PC-9 (cell line): ENCODE measurements around the gene EPS15. TPM values are rescaled to one million over a fixed set of nuclear protein-coding genes. Genes with fewer than 3 reads are reported as not detected.

Experiments
- BruUV-seq: library from RNA; stranded (reverse); fragments of 400-500 nt; replicated peaks from 2 replicates; lab custom pipeline; 2021; lab: Mats Ljungman, UMichigan
- CTCF ChIA-PET: fragments of 300-600 bp; sonication (Branson Sonifier 250); formaldehyde crosslinking; loops from one replicate; lab custom pipeline; 2022; ENCODE audit warnings: antibody characterized with exemption; lab: Charles Lee
- POLR2A ChIA-PET: fragments of 300-600 bp; sonication (Branson Sonifier 250); formaldehyde crosslinking; loops from one replicate; lab custom pipeline; 2022; ENCODE audit warnings: antibody characterized with exemption; ENCODE audit not compliant: unreplicated experiment; lab: Charles Lee
- DNase-seq, 2 experiments: peaks; one replicate each; pipeline versions ENCODE4 v3.0.0 to v3.0.0-alpha.2; 2015 to 2022; ENCODE audit warnings: mixed read lengths in 1 of 2
- H2AFZ ChIP-seq: fragments of 200-600 bp; sonication (generic); 2 replicates; pipeline ENCODE4 v1.8.1; 2017; ENCODE audit warnings: antibody characterized with exemption
- H3F3A ChIP-seq: fragments of 200-600 bp; sonication (generic); 2 replicates; pipeline ENCODE4 v1.8.1; 2017; ENCODE audit warnings: antibody characterized with exemption, mild to moderate bottlenecking, low read depth; ENCODE audit not compliant: insufficient read depth
- H3K27ac ChIP-seq: fragments of 200-600 bp; sonication (generic); 2 replicates; pipeline ENCODE4 v1.6.1; 2016; ENCODE audit warnings: mixed run types
- H3K27me3 ChIP-seq: fragments of 200-600 bp; sonication (generic); 2 replicates; pipeline ENCODE4 v1.6.1; 2016; ENCODE audit warnings: low read depth, mixed run types; ENCODE audit not compliant: insufficient read depth
- H3K36me3 ChIP-seq: fragments of 200-600 bp; sonication (generic); 2 replicates; pipeline ENCODE4 v1.6.1; 2016; ENCODE audit warnings: low read depth, mixed run types
- H3K4me1 ChIP-seq: fragments of 200-600 bp; sonication (generic); replicated peaks from 2 replicates; pipeline ENCODE4 v1.6.1; 2016; ENCODE audit warnings: mixed run types; ENCODE audit not compliant: insufficient read depth
- H3K4me2 ChIP-seq: fragments of 200-600 bp; sonication (generic); 2 replicates; pipeline ENCODE4 v1.6.1; 2017; ENCODE audit warnings: mixed run types
- H3K4me3 ChIP-seq: fragments of 200-600 bp; sonication (generic); 2 replicates; pipeline ENCODE4 v1.6.1; 2016; ENCODE audit warnings: mixed run types
- H3K79me2 ChIP-seq: fragments of 200-600 bp; sonication (generic); 2 replicates; pipeline ENCODE4 v1.6.1; 2017; ENCODE audit warnings: low read depth, mixed run types
- H3K9me2 ChIP-seq: fragments of 200-600 bp; sonication (generic); 2 replicates; pipeline ENCODE4 v1.8.1; 2017; ENCODE audit warnings: mild to moderate bottlenecking; ENCODE audit not compliant: insufficient read depth
- H3K9me3 ChIP-seq: fragments of 200-600 bp; sonication (generic); 2 replicates; pipeline ENCODE4 v1.8.1; 2016; ENCODE audit warnings: low read depth; ENCODE audit not compliant: insufficient read depth
- H4K20me1 ChIP-seq: fragments of 200-600 bp; sonication (generic); 2 replicates; pipeline ENCODE4 v1.8.1; 2017; ENCODE audit not compliant: insufficient read depth
- EZH2 ChIP-seq: fragments of 200-600 bp; sonication (generic); IDR thresholded peaks from 2 replicates; pipeline ENCODE4 v1.8.0; 2017; ENCODE audit warnings: antibody characterized with exemption, low read depth
- intact Hi-C: fragments of 100-400 bp; cut with micrococcal nuclease; formaldehyde crosslinking; loops from one replicate; pipeline ENCODE4 v1.10.0; 2022; ENCODE audit not compliant: unreplicated experiment
- total RNA-seq: library from RNA; stranded (reverse); gene quantifications from 2 replicates; pipeline ENCODE4 v1.2.3, GENCODE V29; 2021
- TF ChIP-seq, protein P1 (sequence below): fragments of 200-600 bp; sonication (generic); conservative IDR thresholded peaks from 2 replicates; pipeline ENCODE4 v1.6.1; 2017; ENCODE audit warnings: mixed run types, antibody characterized with exemption, mild to moderate bottlenecking, moderate library complexity

Gene EPS15
- total RNA-seq, 1 experiment from 2014 or later = 60.1 TPM

- no peak for DNase-seq
- ChIA-PET POLR2A (no interaction called here), CTCF (interaction anchor here (0.6 to 0.8 kb wide), 4 partner anchors 11 to 191 kb away, joined by 3 to 10 read pairs (median 4); no protein-coding TSS in a partner anchor)
- Histone ChIP-seq H3K4me2 (no peak overlapping the region), H3K4me1 (peaks cover 46% of the 10 kb centered on the region), H3K79me2 (no peaks in the 10 kb centered on the region), H3K36me3 (no peaks in the 10 kb centered on the region), H4K20me1 (no peaks in the 10 kb centered on the region), H3K4me3 (no peak overlapping the region), H2AFZ (no peak overlapping the region), H3K9me3 (no peaks in the 10 kb centered on the region), H3K27ac (no peak overlapping the region), H3F3A (peaks cover 23% of the 10 kb centered on the region), H3K9me2 (no peaks in the 10 kb centered on the region), H3K27me3 (no peaks in the 10 kb centered on the region)
- no TSS peak for BruUV-seq
- TF ChIP-seq, protein P1, sequence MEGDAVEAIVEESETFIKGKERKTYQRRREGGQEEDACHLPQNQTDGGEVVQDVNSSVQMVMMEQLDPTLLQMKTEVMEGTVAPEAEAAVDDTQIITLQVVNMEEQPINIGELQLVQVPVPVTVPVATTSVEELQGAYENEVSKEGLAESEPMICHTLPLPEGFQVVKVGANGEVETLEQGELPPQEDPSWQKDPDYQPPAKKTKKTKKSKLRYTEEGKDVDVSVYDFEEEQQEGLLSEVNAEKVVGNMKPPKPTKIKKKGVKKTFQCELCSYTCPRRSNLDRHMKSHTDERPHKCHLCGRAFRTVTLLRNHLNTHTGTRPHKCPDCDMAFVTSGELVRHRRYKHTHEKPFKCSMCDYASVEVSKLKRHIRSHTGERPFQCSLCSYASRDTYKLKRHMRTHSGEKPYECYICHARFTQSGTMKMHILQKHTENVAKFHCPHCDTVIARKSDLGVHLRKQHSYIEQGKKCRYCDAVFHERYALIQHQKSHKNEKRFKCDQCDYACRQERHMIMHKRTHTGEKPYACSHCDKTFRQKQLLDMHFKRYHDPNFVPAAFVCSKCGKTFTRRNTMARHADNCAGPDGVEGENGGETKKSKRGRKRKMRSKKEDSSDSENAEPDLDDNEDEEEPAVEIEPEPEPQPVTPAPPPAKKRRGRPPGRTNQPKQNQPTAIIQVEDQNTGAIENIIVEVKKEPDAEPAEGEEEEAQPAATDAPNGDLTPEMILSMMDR = no peak
- no peak for TF ChIP-seq EZH2
- intact Hi-C loops = no loop called here
Observed at GRCh38 chr1:51552929-51553807, 34.1 kb upstream of the EPS15 start.

DNA sequence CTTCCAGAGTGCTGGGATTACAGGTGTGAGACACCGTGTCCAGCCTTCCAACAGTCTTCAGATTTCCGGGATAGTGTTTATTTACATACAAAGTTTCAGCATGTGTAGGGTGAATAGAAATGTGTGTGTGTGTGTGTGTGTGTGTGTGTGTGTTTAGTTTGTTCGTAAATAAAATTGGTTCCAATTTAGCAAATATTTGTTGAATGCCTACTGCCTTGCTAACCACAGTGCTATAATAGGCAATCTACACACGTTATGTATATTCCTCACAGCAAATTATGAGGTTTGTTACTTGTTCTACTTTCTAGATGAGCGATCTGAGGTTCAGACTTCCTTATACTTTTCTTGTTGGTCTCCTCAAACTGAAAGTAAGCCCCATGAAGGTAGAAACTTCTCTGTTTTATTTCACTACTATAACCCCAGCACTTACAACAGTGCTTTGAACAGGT lies 32.8 kb upstream of the EPS15 start:
- no TSS peak for BruUV-seq
- Histone ChIP-seq H2AFZ (no peak overlapping the region), H3K4me1 (peaks cover 35% of the 10 kb centered on the region), H3K4me2 (no peak overlapping the region), H3K27me3 (no peaks in the 10 kb centered on the region), H3K4me3 (no peak overlapping the region), H3K36me3 (no peaks in the 10 kb centered on the region), H3F3A (peaks cover 10% of the 10 kb centered on the region), H3K79me2 (no peaks in the 10 kb centered on the region), H3K27ac (no peak overlapping the region), H3K9me2 (no peaks in the 10 kb centered on the region), H3K9me3 (no peaks in the 10 kb centered on the region), H4K20me1 (no peaks in the 10 kb centered on the region)
- intact Hi-C loops = no loop called here
- ChIA-PET POLR2A (no interaction called here), CTCF (no interaction called here)
- TF ChIP-seq EZH2 = no peak
- TF ChIP-seq, protein P1 = no peak
- no peak for DNase-seq

DNA sequence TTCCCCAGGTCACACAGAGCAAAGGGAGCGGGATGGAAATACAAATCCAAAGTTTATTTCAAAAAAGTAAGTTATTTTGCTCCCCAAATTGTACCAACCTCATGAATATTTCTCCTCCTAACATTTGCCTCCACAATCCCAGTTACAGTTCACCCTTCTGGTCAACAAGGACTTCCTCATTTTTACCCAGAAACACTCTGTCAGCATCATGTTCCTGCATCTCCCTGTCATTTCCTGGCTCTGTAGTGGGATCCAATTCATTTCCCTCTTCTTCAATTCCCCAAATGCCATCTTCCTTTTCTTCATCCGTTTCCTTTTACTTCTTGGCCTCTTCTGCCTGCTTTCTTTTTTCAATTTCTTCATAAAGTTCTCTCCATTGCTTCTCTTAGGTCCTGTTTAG lies 32.0 kb upstream of the EPS15 start:
- DNase-seq = no peak
- POLR2A ChIA-PET = no interaction called here
- H3K27me3 ChIP-seq = no peaks in the 10 kb centered on the region
- peaks cover 10% of the 10 kb centered on the region for H3F3A ChIP-seq
- no TSS peak for BruUV-seq
- intact Hi-C loops = no loop called here
- H3K9me2 ChIP-seq = no peaks in the 10 kb centered on the region
- no peak overlapping the region for H3K27ac ChIP-seq
- CTCF ChIA-PET = no interaction called here
- TF ChIP-seq EZH2 = no peak
- TF ChIP-seq, protein P1 = no peak
- H3K4me1 ChIP-seq = peaks cover 28% of the 10 kb centered on the region
- no peak overlapping the region; the same call in 1 of the 2 replicates for H2AFZ ChIP-seq
- H3K36me3 ChIP-seq = no peaks in the 10 kb centered on the region
- H3K4me3 ChIP-seq = no peak overlapping the region
- no peak overlapping the region for H3K4me2 ChIP-seq
- H4K20me1 ChIP-seq = no peaks in the 10 kb centered on the region
- no peaks in the 10 kb centered on the region for H3K79me2 ChIP-seq
- H3K9me3 ChIP-seq = no peaks in the 10 kb centered on the region
